ENCODE data around the gene NPTX1.

The NPTX1 gene

GRCh38 chr17:80497726-80498241 lies 21.4 kb upstream of the NPTX1 start:
- H3K9me3 ChIP-seq (ENCODE audit: control extremely low read depth in 1 of 5, control insufficient read depth in 4 of 5, insufficient read depth in 2 of 5, low read depth in 1 of 5, low read length in 4 of 5) = peaks cover 0 to 3% (median 0%) of the 10 kb centered on the region in 5 experiments
- no peaks in the 10 kb centered on the region for H3K36me3 ChIP-seq (ENCODE audit: control insufficient read depth in 4 of 4, insufficient read depth in 4 of 4, low read length in 3 of 4)
- H3K27ac ChIP-seq (ENCODE audit: insufficient read depth in 1 of 2, low read depth in 1 of 2, low read length in 2 of 2, poor library complexity in 1 of 2, severe bottlenecking in 2 of 2) = no peak overlapping the region
- ChIA-PET CTCF (interaction anchor here (1.5 kb wide), 1 partner anchor 22 kb away, joined by 3 read pairs; the partner anchor contains the start of gene NPTX1), POLR2A (no interaction called here)
- H3K4me1 ChIP-seq (ENCODE audit: control extremely low read depth in 1 of 4, control insufficient read depth in 4 of 4, insufficient read depth in 4 of 4, low read length in 3 of 4) = no peaks in the 10 kb centered on the region
- peak in 2 of 3 donors; percentile 63 to 76 for DNase-seq
- 88% methylated on average over 10 of the region's 10 CpGs for WGBS (ENCODE audit: insufficient coverage)
- peaks cover 0 to 78% (median 20%) of the 10 kb centered on the region in 5 experiments for H3K27me3 ChIP-seq (replicated peaks in 2 of 5; ENCODE audit: control insufficient read depth in 4 of 5, insufficient read depth in 5 of 5, low read length in 4 of 5)
- H3K4me3 ChIP-seq (ENCODE audit: control insufficient read depth in 1 of 7, extremely low read depth in 1 of 7, insufficient read depth in 4 of 7, low read depth in 2 of 7, low read length in 6 of 7) = no peak overlapping the region

DNA sequence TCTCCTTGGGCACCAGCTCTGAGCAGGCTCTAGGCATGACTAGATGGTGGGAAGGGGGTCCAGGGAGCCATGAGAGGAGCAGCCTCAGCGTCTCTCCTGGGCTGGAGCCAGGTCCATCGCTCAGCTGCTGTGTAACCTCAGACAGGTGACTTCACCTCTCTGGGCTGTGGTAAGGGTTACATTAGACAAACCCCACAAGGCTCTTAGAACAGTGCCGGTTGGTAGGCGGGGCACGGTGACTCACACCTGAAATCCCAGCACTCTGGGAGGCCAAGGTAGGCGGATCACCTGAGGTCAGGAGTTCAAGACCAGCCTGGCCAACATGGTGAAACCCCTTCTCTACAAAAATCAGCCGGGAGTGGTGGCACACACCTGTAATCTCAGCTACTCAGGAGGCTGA lies 18.1 kb upstream of the NPTX1 start:
- no peak overlapping the region for H3K27ac ChIP-seq (ENCODE audit: insufficient read depth in 1 of 2, low read depth in 1 of 2, low read length in 2 of 2, poor library complexity in 1 of 2, severe bottlenecking in 2 of 2)
- 87% methylated on average over 7 of the region's 7 CpGs for WGBS (ENCODE audit: insufficient coverage)
- peaks cover 0 to 88% (median 22%) of the 10 kb centered on the region in 5 experiments for H3K27me3 ChIP-seq (replicated peaks in 2 of 5; ENCODE audit: control insufficient read depth in 4 of 5, insufficient read depth in 5 of 5, low read length in 4 of 5)
- H3K4me1 ChIP-seq (ENCODE audit: control extremely low read depth in 1 of 4, control insufficient read depth in 4 of 4, insufficient read depth in 4 of 4, low read length in 3 of 4) = no peaks in the 10 kb centered on the region
- no peak for DNase-seq
- H3K36me3 ChIP-seq (ENCODE audit: control insufficient read depth in 4 of 4, insufficient read depth in 4 of 4, low read length in 3 of 4) = no peaks in the 10 kb centered on the region
- no peak overlapping the region for H3K4me3 ChIP-seq (ENCODE audit: control insufficient read depth in 1 of 7, extremely low read depth in 1 of 7, insufficient read depth in 4 of 7, low read depth in 2 of 7, low read length in 6 of 7)
- CTCF ChIA-PET = no interaction called here
- peaks cover 0 to 3% (median 0%) of the 10 kb centered on the region in 5 experiments for H3K9me3 ChIP-seq (ENCODE audit: control extremely low read depth in 1 of 5, control insufficient read depth in 4 of 5, insufficient read depth in 2 of 5, low read depth in 1 of 5, low read length in 4 of 5)
- POLR2A ChIA-PET = no interaction called here

- Histone ChIP-seq H3K36me3 (ENCODE audit: control insufficient read depth in 4 of 4, insufficient read depth in 4 of 4, low read length in 3 of 4) (no peaks in the 10 kb centered on the region), H3K27ac (ENCODE audit: insufficient read depth in 1 of 2, low read depth in 1 of 2, low read length in 2 of 2, poor library complexity in 1 of 2, severe bottlenecking in 2 of 2) (no peak overlapping the region), H3K4me1 (ENCODE audit: control extremely low read depth in 1 of 4, control insufficient read depth in 4 of 4, insufficient read depth in 4 of 4, low read length in 3 of 4) (no peaks in the 10 kb centered on the region), H3K4me3 (ENCODE audit: control insufficient read depth in 1 of 7, extremely low read depth in 1 of 7, insufficient read depth in 4 of 7, low read depth in 2 of 7, low read length in 6 of 7) (no peak overlapping the region), H3K9me3 (ENCODE audit: control extremely low read depth in 1 of 5, control insufficient read depth in 4 of 5, insufficient read depth in 2 of 5, low read depth in 1 of 5, low read length in 4 of 5) (peaks cover 0 to 6% (median 2%) of the 10 kb centered on the region in 5 experiments), H3K27me3 (replicated peaks in 2 of 5; ENCODE audit: control insufficient read depth in 4 of 5, insufficient read depth in 5 of 5, low read length in 4 of 5) (peaks cover 0 to 71% (median 22%) of the 10 kb centered on the region in 5 experiments)
- DNase-seq = no peak
- WGBS (ENCODE audit: insufficient coverage) = 85% methylated on average over 11 of the region's 21 CpGs
- ChIA-PET POLR2A (no interaction called here), CTCF (no interaction called here)
These were observed 16.1 kb upstream of the NPTX1 start for GRCh38 chr17:80492343-80493136.

DNA sequence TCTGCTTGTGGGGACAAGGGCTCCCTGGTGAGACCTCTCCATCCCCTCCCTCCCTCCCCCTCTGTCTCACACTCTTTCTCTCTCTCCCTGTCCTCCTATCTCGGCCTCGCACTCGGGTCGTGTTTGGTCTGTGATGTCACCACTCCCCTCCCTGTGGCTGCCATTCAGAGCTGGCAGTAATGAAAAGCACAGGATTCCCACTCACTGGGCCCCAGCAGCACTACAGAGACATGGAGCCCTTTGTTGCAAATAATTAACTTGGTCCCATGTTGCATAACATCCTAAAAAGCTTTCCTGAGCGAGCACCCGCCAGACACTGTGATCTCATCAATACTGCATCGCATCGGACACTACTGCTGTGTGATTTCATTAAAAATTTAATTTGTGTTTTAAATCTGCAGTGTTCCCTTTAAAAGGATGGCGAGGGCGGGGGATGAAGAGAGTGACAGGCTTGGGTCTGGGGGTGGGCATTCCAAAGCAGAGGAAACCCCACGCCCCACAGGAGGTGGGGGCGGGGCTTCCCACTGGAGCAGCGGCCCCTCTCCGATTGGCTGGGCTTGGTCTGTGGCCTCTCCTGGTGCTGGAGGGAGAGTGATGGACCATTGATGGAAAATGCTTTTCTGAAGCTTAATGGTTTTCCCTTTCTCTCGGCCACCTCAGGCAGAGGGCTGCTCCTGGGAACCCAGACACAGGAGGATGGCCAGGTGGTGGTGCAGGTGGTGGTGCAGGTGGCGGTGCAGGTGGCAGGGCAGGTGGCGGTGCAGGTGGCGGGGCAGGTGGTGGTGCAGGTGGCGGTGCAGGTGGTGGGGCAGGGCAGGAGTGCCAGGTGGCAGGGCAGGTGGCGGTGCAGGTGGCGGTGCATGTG lies 15.3 kb upstream of the NPTX1 start:
- peaks cover 0 to 72% (median 28%) of the 10 kb centered on the region in 5 experiments for H3K27me3 ChIP-seq (replicated peaks in 2 of 5; ENCODE audit: control insufficient read depth in 4 of 5, insufficient read depth in 5 of 5, low read length in 4 of 5)
- 64% methylated on average over 11 of the region's 21 CpGs for WGBS (ENCODE audit: insufficient coverage)
- CTCF ChIA-PET = interaction anchor here (0.6 to 1.4 kb wide), 2 partner anchors 11 to 17 kb away, joined by 3 read pairs; no protein-coding TSS in a partner anchor
- H3K27ac ChIP-seq (ENCODE audit: insufficient read depth in 1 of 2, low read depth in 1 of 2, low read length in 2 of 2, poor library complexity in 1 of 2, severe bottlenecking in 2 of 2) = no peak overlapping the region
- H3K4me1 ChIP-seq (ENCODE audit: control extremely low read depth in 1 of 4, control insufficient read depth in 4 of 4, insufficient read depth in 4 of 4, low read length in 3 of 4) = no peaks in the 10 kb centered on the region
- H3K36me3 ChIP-seq (ENCODE audit: control insufficient read depth in 4 of 4, insufficient read depth in 4 of 4, low read length in 3 of 4) = no peaks in the 10 kb centered on the region
- no peak overlapping the region for H3K4me3 ChIP-seq (ENCODE audit: control insufficient read depth in 1 of 7, extremely low read depth in 1 of 7, insufficient read depth in 4 of 7, low read depth in 2 of 7, low read length in 6 of 7)
- peaks cover 0 to 14% (median 9%) of the 10 kb centered on the region in 5 experiments for H3K9me3 ChIP-seq (ENCODE audit: control extremely low read depth in 1 of 5, control insufficient read depth in 4 of 5, insufficient read depth in 2 of 5, low read depth in 1 of 5, low read length in 4 of 5)
- POLR2A ChIA-PET = no interaction called here
- DNase-seq = no peak

DNA sequence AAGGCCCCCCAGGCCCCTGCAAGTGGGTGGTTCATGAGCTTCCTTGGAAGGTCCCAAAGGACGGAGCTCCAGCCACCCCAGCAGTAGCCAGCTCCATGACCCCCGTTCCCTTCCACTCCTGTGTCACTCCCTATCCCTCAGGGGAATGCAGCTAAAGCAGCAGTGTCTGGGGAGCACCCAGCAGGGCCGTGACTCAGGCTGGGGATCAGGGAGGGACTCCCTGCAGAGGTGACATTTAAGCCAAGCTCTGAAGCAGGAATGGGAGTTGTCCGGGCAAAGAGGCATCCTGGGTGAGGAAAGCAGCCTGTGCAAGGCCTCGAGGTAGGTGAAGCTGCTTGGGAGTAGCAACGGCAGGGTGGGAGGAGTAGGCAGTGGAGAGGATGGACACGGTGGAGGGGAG lies 11.1 kb upstream of the NPTX1 start:
- no peaks in the 10 kb centered on the region for H3K36me3 ChIP-seq (ENCODE audit: control insufficient read depth in 4 of 4, insufficient read depth in 4 of 4, low read length in 3 of 4)
- H3K27me3 ChIP-seq (replicated peaks in 2 of 5; ENCODE audit: control insufficient read depth in 4 of 5, insufficient read depth in 5 of 5, low read length in 4 of 5) = peaks cover 0 to 63% (median 27%) of the 10 kb centered on the region in 5 experiments
- no peak overlapping the region for H3K27ac ChIP-seq (ENCODE audit: insufficient read depth in 1 of 2, low read depth in 1 of 2, low read length in 2 of 2, poor library complexity in 1 of 2, severe bottlenecking in 2 of 2)
- H3K4me3 ChIP-seq (ENCODE audit: control insufficient read depth in 1 of 7, extremely low read depth in 1 of 7, insufficient read depth in 4 of 7, low read depth in 2 of 7, low read length in 6 of 7) = no peak overlapping the region
- ChIA-PET CTCF (no interaction called here), POLR2A (no interaction called here)
- H3K9me3 ChIP-seq (ENCODE audit: control extremely low read depth in 1 of 5, control insufficient read depth in 4 of 5, insufficient read depth in 2 of 5, low read depth in 1 of 5, low read length in 4 of 5) = peaks cover 0 to 12% (median 9%) of the 10 kb centered on the region in 5 experiments
- H3K4me1 ChIP-seq (ENCODE audit: control extremely low read depth in 1 of 4, control insufficient read depth in 4 of 4, insufficient read depth in 4 of 4, low read length in 3 of 4) = no peaks in the 10 kb centered on the region
- 68% methylated on average over 7 of the region's 7 CpGs for WGBS (ENCODE audit: insufficient coverage)
- no peak for DNase-seq

- H3K27me3 ChIP-seq (replicated peaks in 2 of 5; ENCODE audit: control insufficient read depth in 4 of 5, insufficient read depth in 5 of 5, low read length in 4 of 5) = peaks cover 0 to 64% (median 34%) of the 10 kb centered on the region in 5 experiments
- ChIA-PET POLR2A (no interaction called here), CTCF (no interaction called here)
These were observed 10.3 kb upstream of the NPTX1 start for GRCh38 chr17:80486692-80487091.

More at GRCh38 chr17:80486692-80487091, 10.3 kb upstream of the NPTX1 start:
- DNase-seq = no peak
- Histone ChIP-seq H3K4me3 (ENCODE audit: control insufficient read depth in 1 of 7, extremely low read depth in 1 of 7, insufficient read depth in 4 of 7, low read depth in 2 of 7, low read length in 6 of 7) (no peak overlapping the region), H3K27ac (ENCODE audit: insufficient read depth in 1 of 2, low read depth in 1 of 2, low read length in 2 of 2, poor library complexity in 1 of 2, severe bottlenecking in 2 of 2) (no peak overlapping the region), H3K36me3 (ENCODE audit: control insufficient read depth in 4 of 4, insufficient read depth in 4 of 4, low read length in 3 of 4) (no peaks in the 10 kb centered on the region), H3K9me3 (ENCODE audit: control extremely low read depth in 1 of 5, control insufficient read depth in 4 of 5, insufficient read depth in 2 of 5, low read depth in 1 of 5, low read length in 4 of 5) (peaks cover 0 to 12% (median 9%) of the 10 kb centered on the region in 5 experiments), H3K4me1 (ENCODE audit: control extremely low read depth in 1 of 4, control insufficient read depth in 4 of 4, insufficient read depth in 4 of 4, low read length in 3 of 4) (no peaks in the 10 kb centered on the region)
- 45% methylated on average over 12 of the region's 17 CpGs for WGBS (ENCODE audit: insufficient coverage)

Measured in common myeloid progenitor, CD34-positive (primary cell).